Measurements from ENCODE around the gene CFAP141.
A peak's percentile ranks its signal among the peaks of the same experiment; 100 is the strongest.

Gene CFAP141

DNA sequence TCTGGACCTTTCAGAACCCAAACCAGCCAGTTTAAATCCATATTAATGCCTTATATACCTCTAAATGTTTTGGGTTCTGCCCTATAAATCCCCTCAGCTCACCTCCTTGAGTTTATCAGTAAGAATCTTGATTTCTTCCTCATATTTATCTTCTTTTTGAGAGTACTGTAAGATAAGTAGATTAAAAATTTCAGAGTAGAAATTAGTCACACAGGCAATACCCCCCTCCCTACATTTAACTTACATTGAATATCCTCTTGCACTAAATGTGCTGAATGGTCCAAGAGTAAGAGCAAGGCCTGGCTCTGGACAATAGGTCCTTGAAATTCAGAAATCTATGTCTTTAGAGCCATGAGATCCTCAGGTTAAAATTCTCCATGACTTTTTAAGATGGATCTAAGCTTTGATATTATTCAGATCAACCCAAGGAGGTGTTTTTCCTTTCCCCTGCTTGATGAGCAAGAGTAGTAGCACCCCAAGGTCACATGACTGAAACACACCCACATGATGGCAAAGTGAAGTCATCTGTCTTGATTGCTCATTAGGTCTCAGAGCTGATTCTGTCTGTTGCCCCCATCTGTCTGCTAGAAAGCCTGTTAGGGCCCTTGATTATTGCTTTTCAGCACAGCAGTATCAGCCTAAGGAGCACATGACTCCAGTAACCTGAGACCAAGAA is 35.4 kb downstream of the CFAP141 start:
- no peak for DNase-seq

DNA sequence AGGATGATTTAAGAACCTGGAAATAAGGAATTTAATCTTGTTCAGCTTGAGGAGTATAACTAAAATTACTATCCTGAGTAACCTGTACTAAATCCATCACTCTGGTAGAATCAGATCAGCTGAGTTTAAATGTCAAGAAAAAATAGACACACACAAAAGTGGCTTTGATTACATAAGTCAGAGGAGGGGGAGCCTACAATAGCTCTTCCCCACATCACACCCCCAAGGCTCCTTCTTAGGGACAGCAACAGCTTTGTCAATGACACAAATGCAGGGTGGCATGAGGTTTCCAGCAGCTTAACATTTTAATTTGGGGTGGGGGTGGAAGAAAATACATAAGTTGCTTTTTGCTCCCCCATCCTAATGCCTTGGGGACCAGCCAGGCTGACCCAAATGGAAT is 38.7 kb downstream of the CFAP141 start:
- DNase-seq = no peak

DNA sequence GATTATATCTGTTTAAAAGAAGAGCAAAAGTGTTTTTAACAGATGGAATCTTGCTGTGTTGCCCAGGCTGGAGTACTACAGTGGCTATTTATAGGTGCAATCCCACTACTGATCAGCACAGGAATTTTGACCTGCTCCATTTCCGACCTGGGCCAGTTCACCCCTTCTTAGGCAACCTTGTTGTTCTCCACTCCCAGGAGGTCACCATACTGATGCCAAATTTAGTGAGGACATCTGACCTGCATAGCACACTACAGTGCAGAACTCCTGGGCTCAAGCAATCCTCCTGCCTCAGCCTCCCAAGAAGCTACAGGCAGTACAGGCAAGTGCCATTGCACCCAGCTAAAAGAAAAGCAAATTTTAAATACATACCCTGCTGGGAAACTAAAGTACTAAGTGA is 39.9 kb downstream of the CFAP141 start:
- DNase-seq = no peak

DNA sequence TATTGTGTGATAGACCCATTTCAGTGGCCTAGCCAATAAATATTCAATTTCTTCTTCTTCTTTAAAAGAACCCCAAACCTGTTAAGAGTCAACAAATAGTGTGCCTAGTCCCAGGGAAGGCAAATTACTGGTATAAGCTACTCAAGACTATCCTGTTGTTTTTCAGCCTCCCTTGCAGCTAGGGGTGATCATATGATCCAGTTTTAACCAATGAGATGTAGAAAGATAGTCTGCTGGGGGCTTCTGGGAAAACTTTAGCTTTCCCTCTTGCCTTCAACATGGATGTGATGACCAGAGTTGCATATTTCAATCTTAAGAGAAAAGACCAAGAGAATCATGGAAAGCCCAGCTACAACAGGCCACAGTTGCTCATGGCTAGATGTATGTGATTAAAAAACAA is 46.6 kb downstream of the CFAP141 start:
- no peak for DNase-seq

DNA sequence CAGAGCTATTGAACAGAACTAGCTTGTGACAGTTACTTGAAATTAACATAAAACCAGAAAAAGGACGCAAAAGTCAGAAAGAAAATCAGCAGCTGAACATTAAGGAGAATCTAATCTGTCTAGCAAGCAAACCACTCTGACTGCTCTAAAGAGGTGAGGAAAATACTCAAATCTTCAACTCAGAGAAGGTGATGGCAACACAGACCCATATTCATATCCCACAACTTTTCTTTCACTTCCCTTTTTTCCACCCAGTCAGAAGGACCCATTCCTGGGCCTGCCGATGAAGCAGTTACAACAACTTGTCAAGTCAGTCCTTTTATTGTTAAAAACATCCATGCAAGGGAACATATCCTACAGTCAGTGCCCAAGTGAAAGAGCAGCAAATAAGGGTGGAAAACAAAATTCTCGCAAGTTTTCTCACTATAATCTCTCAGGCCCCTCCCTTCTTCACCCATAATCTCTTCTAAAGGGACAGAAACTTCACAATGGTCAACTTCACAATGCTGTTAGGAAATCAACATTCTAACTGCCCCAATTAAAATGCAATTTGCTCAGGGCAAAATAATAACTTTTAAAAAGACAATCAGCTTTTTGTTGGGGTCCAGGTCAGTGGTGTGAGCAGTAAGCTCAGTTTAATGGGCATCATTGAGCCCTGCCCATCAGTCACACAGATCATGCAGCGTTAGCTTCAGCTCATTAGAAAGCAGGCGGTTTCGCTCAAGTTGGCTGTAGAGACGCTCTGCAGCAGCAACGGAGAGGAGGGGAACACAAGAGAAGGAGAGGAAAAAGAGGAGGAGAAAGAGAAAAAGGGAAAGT is 47.6 kb downstream of the CFAP141 start:
- no peak for DNase-seq

DNA sequence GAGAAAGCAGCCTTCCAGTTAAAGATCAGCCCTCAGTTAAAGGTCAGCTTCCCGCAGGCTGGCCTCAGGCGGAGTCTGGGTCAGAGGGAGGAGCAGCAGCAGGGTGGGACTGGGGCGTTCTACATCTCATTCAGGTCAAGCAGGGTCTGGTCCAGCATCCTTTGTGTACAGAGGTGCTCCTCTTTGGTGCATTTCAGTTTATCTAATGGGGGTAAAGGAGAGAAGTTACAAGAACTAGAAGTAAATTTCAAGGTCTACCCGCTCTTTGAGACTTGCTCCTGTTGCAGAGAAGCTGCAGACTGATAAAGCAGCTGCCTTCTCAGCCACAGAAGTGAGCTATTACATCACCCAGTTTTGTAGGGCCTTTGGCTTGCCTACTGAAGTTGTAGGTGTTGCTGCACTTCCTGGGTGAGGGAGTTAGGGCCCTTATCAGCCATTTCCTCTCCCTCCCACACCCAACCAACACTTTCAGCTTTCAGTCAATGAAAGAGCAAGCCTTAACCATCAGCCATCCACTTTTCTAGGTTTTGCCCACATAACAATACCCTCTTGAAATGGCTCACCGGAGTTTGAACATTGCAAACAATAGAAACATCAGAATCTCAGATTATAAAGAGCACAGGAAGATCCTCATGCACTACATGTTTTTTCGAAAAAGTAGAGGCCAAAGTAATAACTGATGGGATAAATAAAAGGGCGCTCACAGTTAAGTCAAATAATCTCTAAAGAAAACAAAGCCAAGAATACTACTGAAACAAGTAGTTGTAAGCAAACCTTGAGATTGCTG is 48.4 kb downstream of the CFAP141 start:
- peak; percentile 59 for DNase-seq

DNA sequence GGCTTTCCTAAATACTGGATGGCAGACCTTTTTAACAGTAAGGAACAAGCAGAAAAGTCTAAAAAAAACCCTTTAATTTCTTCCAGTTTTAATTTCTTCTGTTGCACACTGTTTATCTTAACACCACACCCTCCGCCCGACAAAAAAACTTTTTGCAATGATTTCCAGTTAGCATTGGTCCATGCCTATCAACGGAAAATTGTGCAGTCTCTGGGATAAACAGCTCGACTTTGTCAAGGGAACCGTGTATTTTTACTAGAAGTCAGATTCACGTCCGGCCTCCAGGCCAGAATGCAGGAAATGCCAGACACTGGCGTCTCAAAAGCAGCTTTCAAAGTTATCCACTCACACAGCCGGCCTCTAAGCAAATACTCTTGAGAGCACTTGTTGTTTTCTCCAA is 50.9 kb downstream of the CFAP141 start:
- no peak for DNase-seq

DNA sequence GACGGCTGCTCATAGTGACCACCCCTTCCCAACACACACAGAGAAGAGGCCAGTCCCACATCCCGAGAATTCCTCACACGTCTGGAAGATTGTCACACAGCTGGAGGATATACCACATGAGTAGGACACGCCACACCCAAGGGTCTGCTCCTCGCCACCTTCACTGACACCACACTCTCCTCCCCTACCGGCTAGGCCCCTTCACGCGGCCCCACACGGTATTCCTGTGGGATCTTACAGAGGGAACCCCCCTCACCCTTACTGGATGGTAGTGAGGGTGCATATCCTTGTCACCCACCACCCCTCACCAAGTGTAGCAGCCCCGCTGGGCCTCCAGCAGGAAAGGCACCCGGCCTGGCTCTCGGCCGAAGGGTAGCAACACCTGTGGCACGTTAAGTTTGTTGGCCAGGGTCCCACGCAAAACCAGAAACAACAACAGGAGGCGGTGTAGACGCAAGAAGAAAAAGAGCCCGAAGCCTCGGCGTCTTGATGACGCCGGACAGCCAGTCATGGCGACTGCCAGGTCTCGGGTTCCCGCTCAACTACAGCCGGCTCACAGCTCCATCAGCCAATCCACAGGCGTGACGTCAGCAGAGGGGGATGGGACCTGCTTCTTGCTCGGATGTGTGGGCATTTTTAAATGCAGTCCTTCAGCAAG is 51.5 kb downstream of the CFAP141 start, which contains the start of gene NUP210L:
Gene NUP210L (minus strand): TSS at position 540 of the 658 bp plus-strand sequence.
- DNase-seq = no peak

DNA sequence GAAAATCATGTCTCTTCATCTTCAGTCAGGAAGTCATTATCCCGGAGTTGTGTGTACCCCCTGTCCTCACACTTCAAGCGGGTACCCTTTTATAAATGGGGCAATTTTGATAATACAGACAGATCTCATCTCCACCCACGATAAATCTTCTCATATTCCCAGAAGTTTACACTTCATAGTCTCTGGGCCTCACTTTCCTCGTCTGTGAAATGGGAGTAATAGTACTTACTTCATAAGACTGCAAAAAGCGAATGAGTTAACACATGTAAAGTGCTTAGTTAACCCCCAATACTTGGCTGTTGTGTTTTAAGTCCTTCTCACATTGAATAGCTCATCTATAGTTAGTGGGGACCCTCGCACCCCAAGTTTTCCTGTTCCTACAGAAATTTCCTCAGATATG is 52.1 kb downstream of the CFAP141 start:
- DNase-seq = no peak

DNA sequence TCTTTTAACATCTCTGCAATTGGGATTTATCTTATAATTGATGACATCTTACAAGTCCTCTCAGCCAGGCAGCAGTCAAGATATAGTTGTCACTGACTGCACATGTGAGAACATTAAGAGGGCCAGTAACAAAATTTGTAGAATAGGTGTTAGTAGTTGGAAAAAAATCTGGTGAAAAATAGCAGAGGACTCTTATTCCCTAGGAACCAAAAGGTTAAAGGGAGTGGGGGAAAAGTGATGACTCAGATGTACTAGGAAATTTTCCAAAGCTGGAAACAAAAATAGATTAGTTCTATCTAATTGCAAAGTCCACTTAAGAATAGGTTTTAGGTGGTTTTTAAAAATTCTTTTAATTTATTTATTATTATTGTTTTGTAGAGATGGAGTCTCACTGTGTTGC is 54.8 kb downstream of the CFAP141 start:
- no peak for DNase-seq
